Kidney glomerular epithelial cell (primary cell): ENCODE data around the gene SIX2.
A peak's percentile ranks its signal among the peaks of the same experiment; 100 is the strongest.

ENCODE experiments used
- DNase-seq: peaks from one replicate; lab custom pipeline; 2025; lab: John Stamatoyannopoulos, UW

SIX2 gene

GRCh38 chr2:44967056-44967455, 42.2 kb downstream of the SIX2 start:
- DNase-seq: no peak

GRCh38 chr2:44965684-44966083, 43.6 kb downstream of the SIX2 start:
- no peak for DNase-seq

GRCh38 chr2:44964752-44965236, 44.5 kb downstream of the SIX2 start:
- DNase-seq: peak; percentile 32

- no peak for DNase-seq
These were observed 47.0 kb downstream of the SIX2 start for GRCh38 chr2:44962176-44962695.

- no peak for DNase-seq
These were observed 48.4 kb downstream of the SIX2 start for GRCh38 chr2:44960871-44961270.

- no peak for DNase-seq
These were observed 49.4 kb downstream of the SIX2 start for GRCh38 chr2:44959855-44960254.

GRCh38 chr2:44957656-44958327, 51.5 kb downstream of the SIX2 start:
- no peak for DNase-seq

- no peak for DNase-seq
These were observed 52.4 kb downstream of the SIX2 start for GRCh38 chr2:44956843-44957242.

GRCh38 chr2:44955593-44956392, 53.5 kb downstream of the SIX2 start:
- DNase-seq: peak; percentile 32
